AG04449 (cell line): ENCODE results near the gene ITFG2.
A peak's percentile ranks its signal among the peaks of the same experiment; 100 is the strongest.

Experiments
- CTCF ChIA-PET: fragments of 350-600 bp; formaldehyde crosslinking; extraction: SDS; loops from one replicate; lab custom pipeline; 2021; ENCODE audit warnings: antibody characterized with exemption; lab: Yijun Ruan, JAX
- POLR2A ChIA-PET: fragments of 400-600, 350-600 bp; formaldehyde crosslinking; extraction: SDS; loops from one replicate; lab custom pipeline; 2020; ENCODE audit warnings: antibody characterized with exemption, inconsistent platforms; lab: Yijun Ruan, JAX
- DNase-seq: peaks from one replicate; pipeline ENCODE4 v3.0.0-alpha.2; 2010; ENCODE audit warnings: low read depth, low spot score
- H3K4me3 ChIP-seq: 2 replicates; pipeline ENCODE4 v1.5.1; 2011; ENCODE audit warnings: low read depth, mild to moderate bottlenecking, control low read depth, low read length
- CTCF ChIP-seq: IDR thresholded peaks from one replicate; pipeline ENCODE4 v1.5.1; 2011; ENCODE audit warnings: mild to moderate bottlenecking, moderate library complexity, low read length, control low read depth, inconsistent platforms; ENCODE audit not compliant: insufficient read depth; ENCODE audit errors: missing control alignments

Gene ITFG2

GRCh38 chr12:2779281-2779680, 33.2 kb upstream of the ITFG2 start:
- CTCF ChIA-PET = interaction anchor here (1.2 kb wide), 1 partner anchor 985 kb away, joined by 3 read pairs; no protein-coding TSS in a partner anchor
- no peak for DNase-seq
- H3K4me3 ChIP-seq = no peak overlapping the region
- no peak for TF ChIP-seq CTCF
- POLR2A ChIA-PET = no interaction called here

- H3K4me3 ChIP-seq = peak overlapping the region; percentile 30
- CTCF ChIA-PET = interaction anchor here (0.6 to 4.4 kb wide), 34 partner anchors 9 to 258 kb away, joined by 3 to 28 read pairs (median 4); partner anchors contain the start of genes FKBP4 and ITFG2
- POLR2A ChIA-PET = no interaction called here
- peak; percentile 90 for TF ChIP-seq CTCF
- DNase-seq = no peak
Observed at GRCh38 chr12:2783936-2784600, 28.4 kb upstream of the ITFG2 start.

GRCh38 chr12:2785017-2785416, 27.5 kb upstream of the ITFG2 start:
- CTCF ChIA-PET = interaction anchor here (0.9 to 4.4 kb wide), 19 partner anchors 10 to 102 kb away, joined by 3 to 28 read pairs (median 7); partner anchors contain the start of genes FKBP4 and ITFG2
- TF ChIP-seq CTCF = no peak
- POLR2A ChIA-PET = no interaction called here

GRCh38 chr12:2791089-2791488, 21.4 kb upstream of the ITFG2 start:
- no peak for TF ChIP-seq CTCF
- POLR2A ChIA-PET = no interaction called here
- H3K4me3 ChIP-seq = no peak overlapping the region
- CTCF ChIA-PET = interaction anchor here (2.0 kb wide), 1 partner anchor 10 kb away, joined by 9 read pairs; no protein-coding TSS in a partner anchor
- DNase-seq = no peak

More at GRCh38 chr12:2785017-2785416, 27.5 kb upstream of the ITFG2 start:
- no peak for DNase-seq
- no peak overlapping the region for H3K4me3 ChIP-seq

- DNase-seq = no peak
- H3K4me3 ChIP-seq = no peak overlapping the region
- ChIA-PET POLR2A (no interaction called here), CTCF (interaction anchor here (1.4 to 2.3 kb wide), 3 partner anchors 9 to 20 kb away, joined by 5 to 17 read pairs (median 5); partner anchors contain the start of gene ITFG2)
- no peak for TF ChIP-seq CTCF
Observed at GRCh38 chr12:2792671-2793500, 19.6 kb upstream of the ITFG2 start.
